Stimulated activated effector memory CD8-positive, alpha-beta T cell treated with anti-CD3 and anti-CD28 coated beads, Interleukin-12 subunit alpha, Interleukin-12 subunit beta, amount 100 ng/mL, for 72 hours (primary cell): ENCODE measurements around the gene PHLDB1.
"Not testable (repeated sequence)": the region's sequence is repeated elsewhere in the genome, so short reads cannot be mapped to it uniquely, and the experiment has no call there.

Source experiments
- ATAC-seq: fragments of 150-1000 bp; cut with Tn5 transposase; 2 replicates; pipeline ENCODE4 v1.10.0; 2021
- DNase-seq, 2 donors: peaks; one replicate each; pipeline ENCODE4 v3.0.0; 2021 to 2022; ENCODE audit warnings: low spot score in 2 of 2
- H3K27ac Mint-ChIP-seq: one replicate; pipeline ENCODE4 v1.8.0; 2022; ENCODE audit warnings: mild to moderate bottlenecking, mixed read lengths
- H3K36me3 Mint-ChIP-seq: one replicate; pipeline ENCODE4 v1.8.0; 2022; ENCODE audit warnings: mild to moderate bottlenecking, mixed read lengths
- H3K4me1 Mint-ChIP-seq: one replicate; pipeline ENCODE4 v1.8.0; 2022; ENCODE audit warnings: mixed read lengths
- H3K4me3 Mint-ChIP-seq: one replicate; pipeline ENCODE4 v1.8.0; 2022; ENCODE audit warnings: mild to moderate bottlenecking, mixed read lengths
- H3K9me3 Mint-ChIP-seq: one replicate; pipeline ENCODE4 v1.8.0; 2022; ENCODE audit warnings: mixed read lengths

Gene PHLDB1

GRCh38 chr11:118607401-118608359 lies at the start of gene PHLDB1:
Gene PHLDB1 (plus strand): TSS chr11:118607615. CDS start chr11:118613837, 6,222 bp downstream.
- Mint-ChIP-seq H3K9me3 (no peaks in the 10 kb centered on the region), H3K27ac (peak within 1 kb of the TSS; percentile 43), H3K4me1 (peaks cover 33% of the 10 kb centered on the region), H3K4me3 (peak within 1 kb of the TSS; percentile 77), H3K36me3 (peaks cover 14% of the 10 kb centered on the region)
- DNase-seq (peak; percentile 20 to 69), ATAC-seq (peak; percentile 29)

DNA sequence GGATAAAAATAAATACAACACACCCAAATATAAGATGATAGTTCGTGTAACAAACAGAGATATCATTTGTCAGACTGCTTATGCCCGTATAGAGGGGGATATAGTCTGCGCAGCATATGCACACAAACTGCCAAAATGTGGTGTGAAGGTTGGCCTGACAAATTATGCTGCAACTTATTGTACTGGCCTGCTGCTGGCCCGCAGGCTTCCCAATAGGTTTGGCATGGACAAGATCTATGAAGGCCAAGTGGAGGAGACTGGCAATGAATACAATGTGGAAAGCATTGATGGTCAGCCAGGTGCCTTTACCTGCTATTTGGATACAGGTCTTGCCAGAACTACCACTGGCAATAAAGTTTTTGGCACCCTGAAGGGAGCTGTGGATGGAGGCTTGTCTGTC lies 46.6 kb upstream of the PHLDB1 start:
- Mint-ChIP-seq H3K4me3 (no peak overlapping the region), H3K36me3 (peaks cover 13% of the 10 kb centered on the region), H3K4me1 (peaks cover 12% of the 10 kb centered on the region), H3K9me3 (no peaks in the 10 kb centered on the region), H3K27ac (no peak overlapping the region)
- ATAC-seq, result no peak
- no peak for DNase-seq

DNA sequence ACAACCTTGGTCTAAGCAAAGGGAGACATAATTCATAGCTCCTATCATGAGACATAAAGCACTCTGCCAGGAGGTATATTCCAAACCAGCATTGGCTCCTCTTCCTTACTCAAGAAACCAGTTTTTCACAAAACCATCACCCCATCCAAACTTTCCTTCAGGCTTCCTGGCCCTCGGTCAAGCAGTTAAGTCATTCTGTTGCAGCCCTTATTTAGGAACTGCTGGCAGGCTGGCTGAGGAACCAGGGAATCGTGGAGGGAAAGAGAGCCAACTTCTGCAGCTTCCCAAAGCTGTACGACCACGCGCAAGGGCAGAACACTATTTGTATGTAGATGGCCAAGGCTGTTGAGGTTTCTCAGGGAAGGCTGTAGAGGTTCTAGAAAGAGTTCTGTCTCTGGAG lies 42.4 kb upstream of the PHLDB1 start:
- Mint-ChIP-seq H3K36me3 (no peaks in the 10 kb centered on the region), H3K27ac (peak overlapping the region; percentile 95), H3K4me1 (peaks cover 14% of the 10 kb centered on the region), H3K4me3 (peak overlapping the region; percentile 83), H3K9me3 (no peaks in the 10 kb centered on the region)
- DNase-seq, result no peak
- ATAC-seq, result no peak

- ATAC-seq (no peak), DNase-seq (no peak)
- Mint-ChIP-seq H3K4me3 (no peak overlapping the region), H3K9me3 (no peaks in the 10 kb centered on the region), H3K27ac (no peak overlapping the region), H3K36me3 (peaks cover 32% of the 10 kb centered on the region), H3K4me1 (peaks cover 35% of the 10 kb centered on the region)
These were observed 37.7 kb upstream of the PHLDB1 start for GRCh38 chr11:118569670-118570069.

DNA sequence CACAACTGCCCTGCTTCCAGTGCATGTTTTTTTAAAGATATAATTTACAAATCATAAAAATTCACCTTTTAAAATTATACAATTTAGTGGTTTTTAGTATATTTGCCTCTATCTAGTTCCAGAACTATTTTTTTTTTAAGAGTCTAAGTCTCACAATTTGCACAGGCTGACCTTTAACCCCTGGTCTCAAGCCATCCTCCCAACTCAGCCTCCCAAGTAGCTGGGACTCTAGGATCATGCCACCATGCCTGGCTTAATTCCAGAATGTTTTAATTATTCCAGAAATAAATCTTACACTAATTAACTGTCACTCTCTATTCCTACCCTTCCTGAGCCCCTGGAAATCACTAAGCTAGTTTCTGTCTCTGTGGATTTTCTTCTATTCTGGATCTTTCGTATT lies 36.6 kb upstream of the PHLDB1 start:
- peaks cover 36% of the 10 kb centered on the region for H3K4me1 Mint-ChIP-seq
- ATAC-seq (no peak), DNase-seq (no peak)
- H3K9me3 Mint-ChIP-seq, result no peaks in the 10 kb centered on the region
- H3K27ac Mint-ChIP-seq, result no peak overlapping the region
- no peak overlapping the region for H3K4me3 Mint-ChIP-seq
- H3K36me3 Mint-ChIP-seq, result peaks cover 43% of the 10 kb centered on the region

DNA sequence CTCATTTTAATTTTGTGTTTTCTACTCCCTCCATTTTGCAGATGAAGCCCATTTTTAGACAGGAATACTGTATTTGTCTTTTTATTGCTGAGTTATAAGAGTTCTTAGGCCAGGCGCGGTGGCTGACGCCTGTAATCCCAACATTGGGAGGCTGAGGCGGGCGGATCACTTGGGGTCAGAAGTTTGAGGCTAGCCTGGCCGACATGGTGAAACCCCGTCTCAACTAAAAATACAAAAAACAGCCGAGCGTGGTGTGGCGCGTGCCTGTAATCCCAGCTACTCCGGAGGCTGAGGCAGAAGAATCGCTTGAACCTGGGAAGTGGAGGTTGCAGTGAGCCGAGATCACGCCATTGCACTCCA lies 35.7 kb upstream of the PHLDB1 start:
- not testable (repeated sequence) for ATAC-seq, H3K9me3 Mint-ChIP-seq
- peak overlapping the region; percentile 98 for H3K27ac Mint-ChIP-seq
- H3K4me3 Mint-ChIP-seq, result peak overlapping the region; percentile 85
- peaks cover 52% of the 10 kb centered on the region for H3K36me3 Mint-ChIP-seq
- peaks cover 41% of the 10 kb centered on the region for H3K4me1 Mint-ChIP-seq
- DNase-seq, result peak in 1 of 2 donors; percentile 3

GRCh38 chr11:118572061-118572980 lies 35.1 kb upstream of the PHLDB1 start, which contains the start of gene ARCN1:
Gene ARCN1 (plus strand): TSS chr11:118572409. CDS start chr11:118572548, 139 bp downstream.
- Mint-ChIP-seq H3K36me3 (peaks cover 59% of the 10 kb centered on the region), H3K9me3 (no peaks in the 10 kb centered on the region), H3K4me1 (peaks cover 47% of the 10 kb centered on the region), H3K27ac (peak within 1 kb of the TSS; percentile 98), H3K4me3 (peak within 1 kb of the TSS; percentile 85)
- DNase-seq (peak; percentile 54 to 84), ATAC-seq (peak; percentile 84)

DNA sequence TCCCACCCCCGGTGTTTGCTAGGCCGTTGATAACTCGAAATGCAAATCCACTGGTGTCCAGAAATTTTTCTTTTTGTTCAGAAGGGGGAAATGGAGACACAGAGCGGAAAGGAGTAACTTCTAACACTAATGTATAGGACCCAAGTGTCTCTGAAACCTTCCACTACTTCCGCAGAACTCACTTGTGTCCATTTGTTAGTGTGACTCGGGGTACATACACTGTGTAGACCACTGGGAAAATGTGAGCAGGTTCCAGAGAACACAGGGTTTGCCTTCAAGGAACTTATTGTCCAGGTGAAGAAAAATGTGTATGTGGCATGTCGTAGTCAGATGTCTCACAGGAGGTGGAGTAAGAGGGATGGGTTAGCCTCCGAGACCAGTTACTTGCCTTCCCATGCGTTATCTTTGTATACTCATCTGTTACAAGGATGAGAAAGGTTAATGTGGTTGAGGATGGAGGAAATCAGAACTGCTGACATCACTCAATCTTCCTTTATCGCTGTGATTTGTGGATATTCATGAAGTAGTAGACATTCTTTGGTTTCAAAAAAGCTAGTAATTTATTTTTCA lies 34.3 kb upstream of the PHLDB1 start:
- DNase-seq (peak; percentile 9 to 64), ATAC-seq (peak; percentile 87)
- peaks cover 65% of the 10 kb centered on the region for H3K36me3 Mint-ChIP-seq
- H3K27ac Mint-ChIP-seq, result peak overlapping the region; percentile 98
- H3K4me1 Mint-ChIP-seq, result peaks cover 52% of the 10 kb centered on the region
- H3K9me3 Mint-ChIP-seq, result no peaks in the 10 kb centered on the region
- H3K4me3 Mint-ChIP-seq, result peak overlapping the region; percentile 85

- Mint-ChIP-seq H3K9me3 (no peaks in the 10 kb centered on the region), H3K27ac (no peak overlapping the region), H3K4me1 (peaks cover 52% of the 10 kb centered on the region), H3K4me3 (peak overlapping the region; percentile 49), H3K36me3 (peaks cover 73% of the 10 kb centered on the region)
- ATAC-seq (no peak), DNase-seq (no peak)
These were observed 32.8 kb upstream of the PHLDB1 start for GRCh38 chr11:118574636-118575035.

DNA sequence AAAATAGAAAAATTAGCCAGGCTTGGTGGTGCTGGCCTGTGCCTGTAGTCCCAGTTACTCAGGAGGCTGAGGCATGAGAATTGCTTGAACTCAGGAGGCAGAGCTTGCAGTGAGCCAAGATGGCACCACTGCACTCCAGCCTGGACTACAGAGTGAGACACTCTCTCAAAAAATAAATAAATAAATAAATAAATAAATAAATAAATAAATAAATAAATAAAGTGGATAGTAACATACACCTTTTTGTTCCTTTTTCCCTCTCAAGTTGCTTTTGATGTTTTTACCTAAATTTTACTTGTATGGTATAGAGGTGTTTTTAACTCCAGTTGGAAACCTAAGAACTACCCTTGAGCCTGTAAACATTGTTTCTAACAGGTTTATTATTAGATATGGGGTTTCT lies 29.4 kb upstream of the PHLDB1 start:
- H3K27ac Mint-ChIP-seq, H3K4me3 Mint-ChIP-seq: not testable (repeated sequence)

GRCh38 chr11:118581057-118581456 lies 26.4 kb upstream of the PHLDB1 start:
- Mint-ChIP-seq H3K4me3 (no peak overlapping the region), H3K9me3 (no peaks in the 10 kb centered on the region), H3K27ac (no peak overlapping the region), H3K4me1 (peaks cover 16% of the 10 kb centered on the region), H3K36me3 (peaks cover 88% of the 10 kb centered on the region)
- no peak for DNase-seq
- ATAC-seq, result no peak

More for the DNA sequence above, 29.4 kb upstream of the PHLDB1 start:
- ATAC-seq, DNase-seq, H3K9me3 Mint-ChIP-seq: not testable (repeated sequence)
- H3K4me1 Mint-ChIP-seq, result peaks cover 40% of the 10 kb centered on the region
- peaks cover 86% of the 10 kb centered on the region for H3K36me3 Mint-ChIP-seq

GRCh38 chr11:118587952-118588351 lies 19.5 kb upstream of the PHLDB1 start:
- no peaks in the 10 kb centered on the region for H3K9me3 Mint-ChIP-seq
- peaks cover 100% of the 10 kb centered on the region for H3K36me3 Mint-ChIP-seq
- no peak overlapping the region for H3K27ac Mint-ChIP-seq
- no peak for ATAC-seq
- no peak overlapping the region for H3K4me3 Mint-ChIP-seq
- H3K4me1 Mint-ChIP-seq, result no peaks in the 10 kb centered on the region
- DNase-seq, result no peak

- no peak for DNase-seq
- no peak for ATAC-seq
- H3K36me3 Mint-ChIP-seq, result peaks cover 100% of the 10 kb centered on the region
- H3K4me3 Mint-ChIP-seq, result no peak overlapping the region
- H3K27ac Mint-ChIP-seq, result no peak overlapping the region
- H3K4me1 Mint-ChIP-seq, result no peaks in the 10 kb centered on the region
- no peaks in the 10 kb centered on the region for H3K9me3 Mint-ChIP-seq
These were observed 14.6 kb upstream of the PHLDB1 start for GRCh38 chr11:118592616-118593367.

- not testable (repeated sequence) for H3K4me3 Mint-ChIP-seq, H3K4me1 Mint-ChIP-seq, H3K9me3 Mint-ChIP-seq, DNase-seq, H3K27ac Mint-ChIP-seq
- ATAC-seq, result peak; percentile 34
- H3K36me3 Mint-ChIP-seq, result peaks cover 100% of the 10 kb centered on the region
These were observed 12.4 kb upstream of the PHLDB1 start for GRCh38 chr11:118594984-118595383.
